HepG2 (cell line): ENCODE data around the gene SQSTM1. TPM values are rescaled to one million over a fixed set of nuclear protein-coding genes. Genes with fewer than 3 reads are reported as not detected.
A peak's percentile ranks its signal among the peaks of the same experiment; 100 is the strongest.

Experiments used
- DZIP1 ChIP-seq: sonication (generic); formaldehyde crosslinking; IDR thresholded peaks from 2 replicates; pipeline ENCODE4 v1.5.0; 2020; ENCODE audit warnings: mild to moderate bottlenecking, missing genetic modification reagents
- HNF4G ChIP-seq, 2 experiments: sonication (generic) in 1 of 2; formaldehyde crosslinking in 1 of 2; IDR thresholded peaks; 2 replicates each; pipeline versions ENCODE4 v1.4.0 to v1.6.1; 2011 to 2020; ENCODE audit warnings: borderline replicate concordance in 2 of 2, low read depth in 2 of 2, mild to moderate bottlenecking in 2 of 2, low read length in 1 of 2, missing genetic modification reagents in 1 of 2, moderate library complexity in 1 of 2
- NFE2L2 ChIP-seq: fragments of 150-350 bp; IDR thresholded peaks from 2 replicates; pipeline ENCODE4 v1.6.1; 2014; ENCODE audit warnings: low read length
- NFIC ChIP-seq: IDR thresholded peaks from 2 replicates; pipeline ENCODE4 v1.6.1; 2012; ENCODE audit warnings: mild to moderate bottlenecking, low read length, inconsistent platforms
- PHF5A ChIP-seq: IDR thresholded peaks from one replicate; pipeline ENCODE4 v1.6.1; 2018; ENCODE audit warnings: low read depth, missing genetic modification reagents; ENCODE audit not compliant: unreplicated experiment
- ZHX1 ChIP-seq: sonication (generic); formaldehyde crosslinking; IDR thresholded peaks from 2 replicates; pipeline ENCODE4 v1.8.1; 2022; ENCODE audit warnings: low read depth, mild to moderate bottlenecking, missing genetic modification reagents
- ZNF138 ChIP-seq: sonication (generic); formaldehyde crosslinking; IDR thresholded peaks from 2 replicates; pipeline ENCODE4 v1.5.0; 2020; ENCODE audit warnings: mild to moderate bottlenecking, low read depth, missing genetic modification reagents
- ZSCAN9 ChIP-seq: IDR thresholded peaks from 2 replicates; pipeline ENCODE4 v1.6.1; 2016; ENCODE audit warnings: borderline replicate concordance
- polyA plus RNA-seq, 8 experiments: library from polyadenylated mRNA; depleted of rRNA in 3 of 8; stranded (reverse) in 7 of 8; unstranded in 1 of 8; fragments of >200 nt; fragmentation: Illumina TruSeq in 4 of 8; extraction: Trizol in 4 of 8; gene quantifications; 2 replicates each; pipeline versions ENCODE4 v1.2.1 to v1.2.3, GENCODE V29; 2011 to 2016; ENCODE audit warnings: low read depth in 4 of 8, missing spikeins in 1 of 8, mixed read lengths in 1 of 8; ENCODE audit not compliant: insufficient read depth in 1 of 8
- total RNA-seq, 5 experiments: library from RNA; depleted of rRNA; stranded (reverse); fragments of >200 nt; fragmentation: Illumina TruSeq; extraction: Trizol; gene quantifications; 2 replicates each; pipeline ENCODE4 v1.2.3, GENCODE V29; 2016; ENCODE audit warnings: low read depth in 1 of 5
- TF ChIP-seq, protein P1 (sequence below): sonication (generic); formaldehyde crosslinking; IDR thresholded peaks from 2 replicates; pipeline ENCODE4 v1.9.0; 2022; ENCODE audit warnings: low read depth, missing genetic modification reagents
- TF ChIP-seq, protein P2 (sequence below): IDR thresholded peaks from 2 replicates; pipeline ENCODE4 v1.6.1; 2016; ENCODE audit warnings: mild to moderate bottlenecking, missing biosample characterization, missing genetic modification reagents
- TF ChIP-seq, protein P3 (sequence below): sonication (generic); formaldehyde crosslinking; IDR thresholded peaks from 2 replicates; pipeline ENCODE4 v1.4.0; 2020; ENCODE audit warnings: missing genetic modification reagents
- TF ChIP-seq, protein P4 (sequence below): sonication (generic); formaldehyde crosslinking; IDR thresholded peaks from 2 replicates; pipeline ENCODE4 v1.4.0; 2020; ENCODE audit warnings: mild to moderate bottlenecking, low read depth, missing genetic modification reagents

Gene SQSTM1
- total and polyA plus RNA-seq, 2 of the 13 experiments (the other 11 are each of a cell fraction or from before 2014, with no cell fraction given) = 90.9 to 160 TPM

DNA sequence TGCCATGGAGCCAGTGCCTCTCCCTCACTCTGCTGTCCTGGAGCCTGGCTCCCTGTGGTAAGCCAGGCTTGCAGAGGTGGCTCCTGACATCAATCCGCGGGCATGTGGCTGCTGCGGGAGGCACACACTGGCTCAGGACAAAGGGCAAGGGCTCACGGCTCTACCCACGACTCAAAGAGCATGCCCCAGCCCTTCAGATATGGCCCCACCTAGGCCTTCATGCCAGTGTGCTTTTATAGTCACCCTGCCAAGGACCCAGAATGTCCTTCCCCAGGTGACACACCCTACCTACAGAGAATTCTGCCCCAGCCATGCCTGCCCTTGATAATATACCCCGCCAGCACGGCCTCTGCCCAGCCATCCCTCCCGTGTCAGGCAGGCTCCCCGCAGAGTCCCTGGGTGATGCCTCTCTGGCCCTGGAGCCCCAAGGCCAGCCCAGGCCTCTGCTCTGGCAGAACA, 15.6 kb upstream of the SQSTM1 start (continued):
- TF ChIP-seq DZIP1 (CRISPR knock-in tag) (peak; percentile 68; the same call in 1 of the 2 replicates), ZHX1 (no peak), HNF4G (IDR thresholded peaks at IDR 0.05; ENCODE audit: borderline replicate concordance, low read depth, low read length) (no peak), HNF4G (CRISPR knock-in tag; IDR thresholded peaks at IDR 0.05; ENCODE audit: borderline replicate concordance, low read depth) (0 out of 2 replicates have a peak, but pooled peaks have one; percentile 46), PHF5A (no peak), ZNF138 (CRISPR knock-in tag) (0 out of 2 replicates have a peak, but pooled peaks have one; percentile 11), NFE2L2 (no peak), ZSCAN9 (CRISPR knock-in tag) (no peak), NFIC (no peak)
- TF ChIP-seq, protein P1, sequence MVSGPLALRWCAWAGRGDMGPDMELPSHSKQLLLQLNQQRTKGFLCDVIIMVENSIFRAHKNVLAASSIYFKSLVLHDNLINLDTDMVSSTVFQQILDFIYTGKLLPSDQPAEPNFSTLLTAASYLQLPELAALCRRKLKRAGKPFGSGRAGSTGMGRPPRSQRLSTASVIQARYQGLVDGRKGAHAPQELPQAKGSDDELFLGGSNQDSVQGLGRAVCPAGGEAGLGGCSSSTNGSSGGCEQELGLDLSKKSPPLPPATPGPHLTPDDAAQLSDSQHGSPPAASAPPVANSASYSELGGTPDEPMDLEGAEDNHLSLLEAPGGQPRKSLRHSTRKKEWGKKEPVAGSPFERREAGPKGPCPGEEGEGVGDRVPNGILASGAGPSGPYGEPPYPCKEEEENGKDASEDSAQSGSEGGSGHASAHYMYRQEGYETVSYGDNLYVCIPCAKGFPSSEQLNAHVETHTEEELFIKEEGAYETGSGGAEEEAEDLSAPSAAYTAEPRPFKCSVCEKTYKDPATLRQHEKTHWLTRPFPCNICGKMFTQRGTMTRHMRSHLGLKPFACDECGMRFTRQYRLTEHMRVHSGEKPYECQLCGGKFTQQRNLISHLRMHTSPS = peak; percentile 87
- TF ChIP-seq, protein P2, sequence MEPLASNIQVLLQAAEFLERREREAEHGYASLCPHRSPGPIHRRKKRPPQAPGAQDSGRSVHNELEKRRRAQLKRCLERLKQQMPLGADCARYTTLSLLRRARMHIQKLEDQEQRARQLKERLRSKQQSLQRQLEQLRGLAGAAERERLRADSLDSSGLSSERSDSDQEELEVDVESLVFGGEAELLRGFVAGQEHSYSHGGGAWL (CRISPR knock-in tag) = peak; percentile 25; the same call in 1 of the 2 replicates
- TF ChIP-seq, protein P3, sequence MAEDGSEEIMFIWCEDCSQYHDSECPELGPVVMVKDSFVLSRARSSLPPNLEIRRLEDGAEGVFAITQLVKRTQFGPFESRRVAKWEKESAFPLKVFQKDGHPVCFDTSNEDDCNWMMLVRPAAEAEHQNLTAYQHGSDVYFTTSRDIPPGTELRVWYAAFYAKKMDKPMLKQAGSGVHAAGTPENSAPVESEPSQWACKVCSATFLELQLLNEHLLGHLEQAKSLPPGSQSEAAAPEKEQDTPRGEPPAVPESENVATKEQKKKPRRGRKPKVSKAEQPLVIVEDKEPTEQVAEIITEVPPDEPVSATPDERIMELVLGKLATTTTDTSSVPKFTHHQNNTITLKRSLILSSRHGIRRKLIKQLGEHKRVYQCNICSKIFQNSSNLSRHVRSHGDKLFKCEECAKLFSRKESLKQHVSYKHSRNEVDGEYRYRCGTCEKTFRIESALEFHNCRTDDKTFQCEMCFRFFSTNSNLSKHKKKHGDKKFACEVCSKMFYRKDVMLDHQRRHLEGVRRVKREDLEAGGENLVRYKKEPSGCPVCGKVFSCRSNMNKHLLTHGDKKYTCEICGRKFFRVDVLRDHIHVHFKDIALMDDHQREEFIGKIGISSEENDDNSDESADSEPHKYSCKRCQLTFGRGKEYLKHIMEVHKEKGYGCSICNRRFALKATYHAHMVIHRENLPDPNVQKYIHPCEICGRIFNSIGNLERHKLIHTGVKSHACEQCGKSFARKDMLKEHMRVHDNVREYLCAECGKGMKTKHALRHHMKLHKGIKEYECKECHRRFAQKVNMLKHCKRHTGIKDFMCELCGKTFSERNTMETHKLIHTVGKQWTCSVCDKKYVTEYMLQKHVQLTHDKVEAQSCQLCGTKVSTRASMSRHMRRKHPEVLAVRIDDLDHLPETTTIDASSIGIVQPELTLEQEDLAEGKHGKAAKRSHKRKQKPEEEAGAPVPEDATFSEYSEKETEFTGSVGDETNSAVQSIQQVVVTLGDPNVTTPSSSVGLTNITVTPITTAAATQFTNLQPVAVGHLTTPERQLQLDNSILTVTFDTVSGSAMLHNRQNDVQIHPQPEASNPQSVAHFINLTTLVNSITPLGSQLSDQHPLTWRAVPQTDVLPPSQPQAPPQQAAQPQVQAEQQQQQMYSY (CRISPR knock-in tag) = peak; percentile 9; the same call in 1 of the 2 replicates
- TF ChIP-seq, protein P4, sequence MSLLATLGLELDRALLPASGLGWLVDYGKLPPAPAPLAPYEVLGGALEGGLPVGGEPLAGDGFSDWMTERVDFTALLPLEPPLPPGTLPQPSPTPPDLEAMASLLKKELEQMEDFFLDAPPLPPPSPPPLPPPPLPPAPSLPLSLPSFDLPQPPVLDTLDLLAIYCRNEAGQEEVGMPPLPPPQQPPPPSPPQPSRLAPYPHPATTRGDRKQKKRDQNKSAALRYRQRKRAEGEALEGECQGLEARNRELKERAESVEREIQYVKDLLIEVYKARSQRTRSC (CRISPR knock-in tag) = 0 out of 2 replicates have a peak, but pooled peaks have one; percentile 26
